MM.1S (cell line): ENCODE measurements around the gene HDAC7.

Experiments
- DNase-seq: peaks from one replicate; pipeline ENCODE4 v3.0.0-alpha.2; 2015
- H2AFZ ChIP-seq: fragments of 300-600 bp; sonication (generic); 2 replicates; pipeline ENCODE4 v1.6.0; 2016; ENCODE audit warnings: antibody characterized with exemption, low read length
- H3F3A ChIP-seq: fragments of 300-600 bp; sonication (generic); 2 replicates; pipeline ENCODE4 v1.6.1; 2016; ENCODE audit warnings: mild to moderate bottlenecking, antibody characterized with exemption, low read length, moderate library complexity, mixed read lengths; ENCODE audit not compliant: insufficient read depth
- H3K27ac ChIP-seq: fragments of 300-600 bp; sonication (generic); 2 replicates; pipeline ENCODE4 v1.5.1; 2016; ENCODE audit warnings: mild to moderate bottlenecking, low read length
- H3K27me3 ChIP-seq: fragments of 300-600 bp; sonication (generic); replicated peaks from 2 replicates; pipeline ENCODE4 v1.6.0; 2016; ENCODE audit warnings: low read length; ENCODE audit not compliant: insufficient read depth
- H3K36me3 ChIP-seq: fragments of 300-600 bp; sonication (generic); replicated peaks from 2 replicates; pipeline ENCODE4 v1.6.1; 2016; ENCODE audit warnings: mild to moderate bottlenecking, low read length, mixed read lengths; ENCODE audit not compliant: insufficient read depth
- H3K4me1 ChIP-seq: fragments of 300-600 bp; sonication (generic); 2 replicates; pipeline ENCODE4 v1.6.1; 2016; ENCODE audit warnings: low read length, mixed read lengths
- H3K4me2 ChIP-seq: fragments of 300-600 bp; sonication (generic); 2 replicates; pipeline ENCODE4 v1.6.0; 2016; ENCODE audit warnings: low read depth, low read length
- H3K4me3 ChIP-seq: fragments of 300-600 bp; sonication (generic); 2 replicates; pipeline ENCODE4 v1.5.1; 2016; ENCODE audit warnings: low read length, mixed read lengths
- H3K79me2 ChIP-seq: fragments of 300-600 bp; sonication (generic); 2 replicates; pipeline ENCODE4 v1.6.1; 2016; ENCODE audit warnings: mixed run types, low read length, mixed read lengths
- H3K9ac ChIP-seq: fragments of 300-600 bp; sonication (generic); 2 replicates; pipeline ENCODE4 v1.6.1; 2016; ENCODE audit warnings: low read length, mixed read lengths
- H3K9me2 ChIP-seq: fragments of 300-600 bp; sonication (generic); replicated peaks from 2 replicates; pipeline ENCODE4 v1.6.1; 2016; ENCODE audit warnings: mild to moderate bottlenecking, low read length, mixed read lengths; ENCODE audit not compliant: insufficient read depth
- H3K9me3 ChIP-seq: fragments of 300-600 bp; sonication (generic); replicated peaks from 2 replicates; pipeline ENCODE4 v1.6.1; 2016; ENCODE audit warnings: mild to moderate bottlenecking, low read length, mixed read lengths; ENCODE audit not compliant: insufficient read depth
- H4K20me1 ChIP-seq: fragments of 300-600 bp; sonication (generic); 2 replicates; pipeline ENCODE4 v1.6.1; 2016; ENCODE audit warnings: mild to moderate bottlenecking, low read length, moderate library complexity, mixed read lengths; ENCODE audit not compliant: insufficient read depth
- EZH2 ChIP-seq: fragments of 300-600 bp; sonication (generic); optimal IDR thresholded peaks from 2 replicates; pipeline ENCODE3; 2017; ENCODE audit warnings: low read depth, mild to moderate bottlenecking, antibody characterized with exemption, low read length, mixed read lengths
- EZH2phosphoT487 ChIP-seq: fragments of 300-600 bp; sonication (generic); IDR thresholded peaks from 2 replicates; pipeline ENCODE4 v1.6.1; 2018; ENCODE audit warnings: antibody characterized with exemption, low read length
- TF ChIP-seq, protein P1 (sequence below): fragments of 300-600 bp; sonication (generic); IDR thresholded peaks from 2 replicates; pipeline ENCODE4 v1.5.1; 2016; ENCODE audit warnings: antibody characterized with exemption, low read length, mixed read lengths

HDAC7 gene

DNA sequence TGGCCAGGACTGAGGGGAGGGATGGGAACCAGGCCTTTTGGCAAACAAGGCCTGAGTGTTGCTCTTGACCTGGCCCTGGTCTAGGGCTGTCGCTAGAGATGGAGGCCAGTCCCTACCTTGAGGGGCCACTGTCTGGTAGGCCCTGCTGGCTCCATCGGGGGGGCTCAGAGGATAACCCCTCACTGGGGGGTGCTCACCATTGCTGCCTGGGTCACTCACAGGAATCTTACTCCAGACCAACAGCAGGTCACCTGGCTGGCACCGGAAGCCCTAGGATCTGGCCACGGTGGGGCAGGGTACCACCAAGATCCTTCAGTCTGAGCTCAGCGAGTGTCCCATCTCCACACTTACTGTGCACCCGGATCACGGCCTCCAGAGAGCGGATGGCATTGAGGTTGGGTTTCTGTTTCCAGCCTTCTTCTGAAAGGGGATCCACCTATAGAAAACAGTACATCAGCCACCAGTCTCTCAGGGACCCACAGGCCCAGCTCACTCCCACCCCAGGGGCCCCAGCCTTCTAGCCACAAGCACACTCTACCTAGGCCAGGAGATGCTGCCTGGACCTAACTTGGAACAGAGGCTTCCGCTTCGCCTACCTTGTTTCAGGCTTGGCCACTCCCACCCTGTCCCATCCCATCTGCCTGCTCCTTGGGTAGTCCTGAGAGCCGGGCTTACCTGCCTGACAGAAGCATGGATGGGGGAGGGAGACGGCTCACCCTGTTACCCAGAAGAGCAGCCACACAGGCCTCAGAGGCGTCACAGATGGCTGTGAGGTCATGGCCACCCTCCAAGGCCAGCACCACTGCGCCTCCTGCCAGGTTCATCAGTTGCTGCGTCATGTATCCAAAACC is 34.4 kb downstream of the HDAC7 start:
- H3K79me2 ChIP-seq, result no peaks in the 10 kb centered on the region
- H3K27ac ChIP-seq, result no peak overlapping the region
- no peaks in the 10 kb centered on the region for H3K27me3 ChIP-seq
- TF ChIP-seq, protein P1, sequence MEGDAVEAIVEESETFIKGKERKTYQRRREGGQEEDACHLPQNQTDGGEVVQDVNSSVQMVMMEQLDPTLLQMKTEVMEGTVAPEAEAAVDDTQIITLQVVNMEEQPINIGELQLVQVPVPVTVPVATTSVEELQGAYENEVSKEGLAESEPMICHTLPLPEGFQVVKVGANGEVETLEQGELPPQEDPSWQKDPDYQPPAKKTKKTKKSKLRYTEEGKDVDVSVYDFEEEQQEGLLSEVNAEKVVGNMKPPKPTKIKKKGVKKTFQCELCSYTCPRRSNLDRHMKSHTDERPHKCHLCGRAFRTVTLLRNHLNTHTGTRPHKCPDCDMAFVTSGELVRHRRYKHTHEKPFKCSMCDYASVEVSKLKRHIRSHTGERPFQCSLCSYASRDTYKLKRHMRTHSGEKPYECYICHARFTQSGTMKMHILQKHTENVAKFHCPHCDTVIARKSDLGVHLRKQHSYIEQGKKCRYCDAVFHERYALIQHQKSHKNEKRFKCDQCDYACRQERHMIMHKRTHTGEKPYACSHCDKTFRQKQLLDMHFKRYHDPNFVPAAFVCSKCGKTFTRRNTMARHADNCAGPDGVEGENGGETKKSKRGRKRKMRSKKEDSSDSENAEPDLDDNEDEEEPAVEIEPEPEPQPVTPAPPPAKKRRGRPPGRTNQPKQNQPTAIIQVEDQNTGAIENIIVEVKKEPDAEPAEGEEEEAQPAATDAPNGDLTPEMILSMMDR, result no peak
- TF ChIP-seq EZH2 (no peak), EZH2phosphoT487 (no peak)
- H3K9me3 ChIP-seq, result no peaks in the 10 kb centered on the region
- H3K9me2 ChIP-seq, result no peaks in the 10 kb centered on the region
- no peak overlapping the region for H3K4me2 ChIP-seq
- H3F3A ChIP-seq, result peaks cover 10% of the 10 kb centered on the region; the same call in 1 of the 2 replicates
- no peaks in the 10 kb centered on the region for H3K36me3 ChIP-seq
- no peaks in the 10 kb centered on the region for H4K20me1 ChIP-seq
- no peak overlapping the region for H3K4me3 ChIP-seq
- H3K9ac ChIP-seq, result no peak overlapping the region
- no peak for DNase-seq
- no peak overlapping the region for H2AFZ ChIP-seq
- H3K4me1 ChIP-seq, result no peaks in the 10 kb centered on the region

DNA sequence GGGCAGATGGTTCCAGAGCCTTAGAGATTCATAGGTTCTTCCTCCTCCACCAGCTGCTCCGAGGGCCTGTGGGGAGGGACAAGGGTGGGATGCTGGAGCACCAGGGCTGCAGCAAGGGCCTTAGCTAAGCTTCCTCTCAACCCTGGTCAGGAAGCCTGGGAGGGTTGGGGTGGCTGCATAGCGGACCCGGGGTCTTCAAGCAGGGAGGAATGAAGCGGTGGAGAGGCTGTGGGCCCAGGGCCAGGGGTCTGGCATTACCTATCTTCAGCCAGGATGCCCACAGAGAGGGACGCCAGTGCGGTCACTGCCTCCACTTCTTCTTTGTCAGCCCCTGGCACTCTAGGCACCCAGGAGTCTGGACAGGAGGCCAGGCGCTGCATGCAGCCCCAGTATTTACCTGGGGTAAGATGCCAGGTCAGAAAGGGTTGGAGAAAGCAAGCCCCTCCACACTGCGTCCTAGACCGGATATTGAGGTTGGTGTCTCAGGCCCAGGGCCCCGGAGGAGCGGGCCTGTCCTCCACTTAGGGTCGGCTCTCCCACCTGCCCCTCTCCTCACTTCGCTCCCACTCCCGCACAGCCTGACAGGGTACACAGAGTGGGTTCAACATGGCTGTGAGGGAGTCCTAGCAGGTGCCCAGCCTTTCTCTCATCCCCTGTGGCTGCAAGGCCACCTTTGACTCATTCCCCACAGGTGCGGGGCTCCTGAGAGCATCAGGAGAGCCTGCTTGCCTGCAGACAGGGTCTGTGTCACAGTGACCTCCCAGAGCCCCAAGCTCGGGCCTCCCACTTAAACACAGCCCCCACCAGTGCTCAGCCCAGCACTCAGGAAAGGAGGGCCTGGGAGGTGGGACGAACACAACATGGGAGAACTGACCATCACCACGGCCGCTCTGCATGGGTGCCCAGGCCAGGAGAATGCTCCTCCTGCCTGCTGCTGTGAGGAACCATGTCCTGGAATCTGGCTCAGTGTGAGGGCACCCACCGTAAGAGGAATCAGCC is 35.6 kb downstream of the HDAC7 start:
- Histone ChIP-seq H4K20me1 (no peaks in the 10 kb centered on the region), H3K9me2 (no peaks in the 10 kb centered on the region), H2AFZ (no peak overlapping the region), H3K36me3 (no peaks in the 10 kb centered on the region), H3K27ac (no peak overlapping the region), H3K4me3 (no peak overlapping the region), H3K27me3 (no peaks in the 10 kb centered on the region), H3K79me2 (no peaks in the 10 kb centered on the region), H3K4me2 (no peak overlapping the region), H3K9ac (no peak overlapping the region), H3F3A (peaks cover 10% of the 10 kb centered on the region; the same call in 1 of the 2 replicates), H3K4me1 (no peaks in the 10 kb centered on the region), H3K9me3 (no peaks in the 10 kb centered on the region)
- DNase-seq, result no peak
- TF ChIP-seq, protein P1, result no peak
- TF ChIP-seq EZH2 (no peak), EZH2phosphoT487 (no peak)

DNA sequence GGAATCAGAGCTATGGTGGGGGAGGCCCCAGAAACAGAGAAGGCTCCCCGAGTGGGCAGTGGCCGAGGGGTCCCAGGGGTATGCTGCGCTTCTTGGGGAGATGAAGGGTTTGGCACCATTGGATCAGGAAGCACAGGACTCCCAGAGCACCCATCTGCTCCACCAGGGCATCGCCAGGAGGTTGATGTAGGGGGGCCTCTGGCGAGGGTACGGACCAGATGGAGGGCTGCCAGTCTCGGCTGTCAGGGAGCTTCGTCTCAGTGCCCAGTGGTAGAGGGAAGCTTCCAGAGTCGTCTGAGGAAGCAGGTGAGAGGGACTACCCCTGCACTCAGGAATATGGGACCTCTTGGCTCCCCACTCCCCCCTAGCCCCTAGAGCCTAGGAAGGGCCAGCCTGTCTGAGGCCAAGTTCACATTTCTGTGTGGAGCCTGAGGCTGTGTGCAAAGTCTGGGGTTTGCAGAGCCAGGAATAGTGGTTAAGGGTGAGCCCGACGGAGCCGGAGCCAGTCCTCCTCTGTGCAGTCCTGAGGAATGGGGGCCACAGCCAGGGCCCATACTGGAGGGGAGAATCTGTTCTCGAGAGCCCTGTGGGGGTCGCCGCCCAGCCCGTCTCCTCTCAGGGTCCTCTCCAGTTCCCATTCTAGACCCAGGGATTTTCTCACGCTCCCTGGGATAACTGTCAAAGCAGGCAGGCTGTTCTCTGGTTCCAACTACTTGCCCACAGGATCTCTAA is 36.5 kb downstream of the HDAC7 start:
- DNase-seq, result no peak
- Histone ChIP-seq H3K4me1 (no peaks in the 10 kb centered on the region), H2AFZ (no peak overlapping the region), H4K20me1 (no peaks in the 10 kb centered on the region), H3K9me2 (no peaks in the 10 kb centered on the region), H3K9ac (no peak overlapping the region), H3K27ac (no peak overlapping the region), H3K4me3 (no peak overlapping the region), H3K4me2 (no peak overlapping the region), H3K36me3 (no peaks in the 10 kb centered on the region), H3K9me3 (no peaks in the 10 kb centered on the region), H3K27me3 (no peaks in the 10 kb centered on the region), H3K79me2 (no peaks in the 10 kb centered on the region), H3F3A (peaks cover 10% of the 10 kb centered on the region; the same call in 1 of the 2 replicates)
- TF ChIP-seq, protein P1, result no peak
- TF ChIP-seq EZH2 (no peak), EZH2phosphoT487 (no peak)
